ENCODE results near the gene RNF181. TPM values are rescaled to one million over a fixed set of nuclear protein-coding genes. Genes with fewer than 3 reads are reported as not detected.

RNF181 gene
- total RNA-seq, 2 donors from 2014 or later: 86.0 to 106 TPM

Other genes starting within 250 kb of the RNF181 start
- gene RETSAT, start 241.2 kb upstream of the RNF181 start, total RNA-seq: 100 to 1,000 TPM; 145 to 190 TPM
- 10 to 100 TPM; 13.4 to 19.4 TPM for gene ELMOD3, start 241.0 kb upstream of the RNF181 start, total RNA-seq
- 100 to 1,000 TPM; 102 to 105 TPM for gene CAPG, start 185.4 kb upstream of the RNF181 start, total RNA-seq
- 1 to 10 TPM; 1.6 to 9.2 TPM for gene SH2D6, start 177.0 kb upstream of the RNF181 start, total RNA-seq
- 100 to 1,000 TPM; 105 to 156 TPM for gene MAT2A, start 56.6 kb upstream of the RNF181 start, total RNA-seq
- gene GGCX, start 34.3 kb upstream of the RNF181 start, total RNA-seq: 10 to 100 TPM; 25.7 to 49.9 TPM
- 100 to 1,000 TPM; 185 to 222 TPM for gene VAMP8, start 18.2 kb upstream of the RNF181 start, total RNA-seq
- gene VAMP5, start 11.3 kb upstream of the RNF181 start, total RNA-seq: 10 to 100 TPM; 14.0 to 16.9 TPM
- 1 to 10 TPM; 5.2 to 7.2 TPM for gene TMEM150A, start 7.0 kb downstream of the RNF181 start, total RNA-seq
- gene C2orf68, start 16.3 kb downstream of the RNF181 start, total RNA-seq: 10 to 100 TPM; 36.8 to 40.5 TPM
- 10 to 100 TPM; 39.1 to 50.5 TPM for gene USP39, start 20.4 kb downstream of the RNF181 start, total RNA-seq
- 10 to 100 TPM in 1 of 2 donors, under 1 TPM in 1; 0.29 to 17.3 TPM for gene SFTPB, start 72.5 kb downstream of the RNF181 start, total RNA-seq
- 1 to 10 TPM in 1 of 2 donors, under 1 TPM in 1; 0.32 to 4.7 TPM for gene GNLY, start 98.6 kb downstream of the RNF181 start, total RNA-seq
- gene ATOH8, start 158.2 kb downstream of the RNF181 start, total RNA-seq: 1 to 10 TPM; 2.5 TPM